Gastrocnemius medialis (tissue), 4 donors: ENCODE results near the gene TCEAL9. TPM values are rescaled to one million over a fixed set of nuclear protein-coding genes. Genes with fewer than 3 reads are reported as not detected.
"Not testable (repeated sequence)": the region's sequence is repeated elsewhere in the genome, so short reads cannot be mapped to it uniquely, and the experiment has no call there.

Experiments
- ATAC-seq, 2 donors: fragments of 150-250 bp; one replicate each; pipeline ENCODE4 v1.9.1; 2016
- DNase-seq, 2 donors: peaks; one replicate each; pipeline ENCODE4 v3.0.0-alpha.2; 2019
- H3K27ac ChIP-seq, 4 donors: fragments of 200-600 bp; sonication (generic); 1 replicate in 1 of 4; 2 replicates in 3 of 4; pipeline ENCODE4 v1.5.1; 2016 to 2018; ENCODE audit warnings: mild to moderate bottlenecking in 2 of 4, moderate library complexity in 1 of 4
- H3K27me3 ChIP-seq, 3 donors: fragments of 200-600 bp; sonication (generic) in 2 of 3; 1 replicate in 1 of 3; 2 replicates in 2 of 3; pipeline versions ENCODE4 v1.5.1 to v1.6.0; 2016 to 2019; ENCODE audit warnings: mild to moderate bottlenecking in 1 of 3, moderate library complexity in 1 of 3
- H3K36me3 ChIP-seq, 2 donors: fragments of 200-600 bp; sonication (generic) in 1 of 2; one replicate each; pipeline ENCODE4 v1.5.1; 2017 to 2018
- H3K4me1 ChIP-seq, 2 donors: fragments of 200-600 bp; sonication (generic) in 1 of 2; one replicate each; pipeline ENCODE4 v1.5.1; 2016 to 2017; ENCODE audit warnings: mild to moderate bottlenecking in 2 of 2
- H3K4me3 ChIP-seq, 4 donors: fragments of 200-600 bp; sonication (generic) in 3 of 4; 1 replicate in 1 of 4; 2 replicates in 3 of 4; pipeline ENCODE4 v1.5.1; 2016 to 2019; ENCODE audit warnings: mild to moderate bottlenecking in 2 of 4
- H3K9me3 ChIP-seq, 3 donors: fragments of 200-600 bp; sonication (generic) in 2 of 3; 1 replicate in 1 of 3; 2 replicates in 2 of 3; pipeline ENCODE4 v1.5.1; 2016 to 2019
- POLR2A ChIP-seq, 2 donors: fragments of 450-650 bp; IDR thresholded peaks; one replicate each; pipeline ENCODE4 v1.6.1; 2017; ENCODE audit warnings: antibody characterized with exemption in 2 of 2, mild to moderate bottlenecking in 2 of 2, moderate library complexity in 2 of 2
- in situ Hi-C, 4 donors: fragments of 200-750 bp; cut with MboI; loops; one replicate each; pipeline versions ENCODE4 v1.15.0 to v1.8.0; 2017; ENCODE audit warnings: low sequenced_read_pairs in 4 of 4
- intact Hi-C: fragments of 100-400 bp; cut with DNase I; formaldehyde crosslinking; loops from one replicate; pipeline ENCODE4 v1.15.1; 2023; ENCODE audit warnings: low total_unique reads
- total RNA-seq, 4 donors: library from RNA; depleted of rRNA; stranded (reverse); fragments of >200 nt; gene quantifications; one replicate each; pipeline versions ENCODE4 v1.1.0 to v1.2.3, GENCODE V29; 2016
- TF ChIP-seq, protein P1 (sequence below), 5 experiments: fragments of 450-650 bp in 3 of 5; fragments of 200-600 bp in 2 of 5; sonication (generic) in 2 of 5; IDR thresholded peaks in 4 of 5; conservative IDR thresholded peaks in 1 of 5; 1 replicate in 4 of 5; 2 replicates in 1 of 5; pipeline ENCODE4 v1.5.1; 2016 to 2019; ENCODE audit warnings: antibody characterized with exemption in 5 of 5, mild to moderate bottlenecking in 3 of 5, moderate library complexity in 3 of 5

TCEAL9 gene
- total RNA-seq, 4 donors from 2014 or later, result 2.0 to 10.4 (median 6.5) TPM

DNA sequence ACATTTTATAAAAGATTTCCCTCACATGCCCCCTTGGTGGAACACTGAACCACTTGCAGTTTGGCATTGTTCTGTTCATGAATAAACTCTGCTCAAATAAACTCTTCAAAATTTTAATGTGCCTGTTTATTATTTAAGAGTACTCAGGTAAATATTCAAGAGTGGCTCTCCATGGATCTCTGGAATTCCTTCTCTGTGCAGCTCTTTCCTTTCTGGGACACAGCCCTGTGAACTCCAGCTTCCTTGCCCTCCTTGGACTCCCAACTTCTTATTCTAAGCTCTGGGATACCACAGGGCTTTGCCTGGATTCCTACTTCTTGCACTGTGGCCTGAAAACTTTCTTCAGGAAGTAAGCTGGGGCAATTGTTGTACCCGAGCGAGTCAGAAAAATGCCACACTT lies 28.4 kb downstream of the TCEAL9 start:
- H3K27ac ChIP-seq, result no peak overlapping the region
- intact Hi-C loops, result no loop called here
- DNase-seq, result no peak

GRCh38 chrX:103385283-103385830 lies 29.1 kb downstream of the TCEAL9 start:
- ATAC-seq, in situ Hi-C loops, H3K36me3 ChIP-seq, H3K4me3 ChIP-seq, intact Hi-C loops, H3K9me3 ChIP-seq, H3K4me1 ChIP-seq, DNase-seq, H3K27me3 ChIP-seq, H3K27ac ChIP-seq: not testable (repeated sequence)

More for the DNA sequence above, 28.4 kb downstream of the TCEAL9 start:
- no peaks in the 10 kb centered on the region for H3K9me3 ChIP-seq
- in situ Hi-C loops, result no loop called here
- TF ChIP-seq, protein P1, sequence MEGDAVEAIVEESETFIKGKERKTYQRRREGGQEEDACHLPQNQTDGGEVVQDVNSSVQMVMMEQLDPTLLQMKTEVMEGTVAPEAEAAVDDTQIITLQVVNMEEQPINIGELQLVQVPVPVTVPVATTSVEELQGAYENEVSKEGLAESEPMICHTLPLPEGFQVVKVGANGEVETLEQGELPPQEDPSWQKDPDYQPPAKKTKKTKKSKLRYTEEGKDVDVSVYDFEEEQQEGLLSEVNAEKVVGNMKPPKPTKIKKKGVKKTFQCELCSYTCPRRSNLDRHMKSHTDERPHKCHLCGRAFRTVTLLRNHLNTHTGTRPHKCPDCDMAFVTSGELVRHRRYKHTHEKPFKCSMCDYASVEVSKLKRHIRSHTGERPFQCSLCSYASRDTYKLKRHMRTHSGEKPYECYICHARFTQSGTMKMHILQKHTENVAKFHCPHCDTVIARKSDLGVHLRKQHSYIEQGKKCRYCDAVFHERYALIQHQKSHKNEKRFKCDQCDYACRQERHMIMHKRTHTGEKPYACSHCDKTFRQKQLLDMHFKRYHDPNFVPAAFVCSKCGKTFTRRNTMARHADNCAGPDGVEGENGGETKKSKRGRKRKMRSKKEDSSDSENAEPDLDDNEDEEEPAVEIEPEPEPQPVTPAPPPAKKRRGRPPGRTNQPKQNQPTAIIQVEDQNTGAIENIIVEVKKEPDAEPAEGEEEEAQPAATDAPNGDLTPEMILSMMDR (IDR thresholded peaks at IDR 0.05 in 4 of 5, conservative IDR thresholded peaks at IDR 0.05 in 1 of 5), result no peak
- TF ChIP-seq POLR2A (IDR thresholded peaks at IDR 0.05), result no peak
- peaks cover 0 to 4% (median 0%) of the 10 kb centered on the region in 3 donors for H3K27me3 ChIP-seq
- no peaks in the 10 kb centered on the region for H3K4me1 ChIP-seq
- H3K4me3 ChIP-seq, result no peak overlapping the region
- no peak for ATAC-seq
- H3K36me3 ChIP-seq, result no peaks in the 10 kb centered on the region

DNA sequence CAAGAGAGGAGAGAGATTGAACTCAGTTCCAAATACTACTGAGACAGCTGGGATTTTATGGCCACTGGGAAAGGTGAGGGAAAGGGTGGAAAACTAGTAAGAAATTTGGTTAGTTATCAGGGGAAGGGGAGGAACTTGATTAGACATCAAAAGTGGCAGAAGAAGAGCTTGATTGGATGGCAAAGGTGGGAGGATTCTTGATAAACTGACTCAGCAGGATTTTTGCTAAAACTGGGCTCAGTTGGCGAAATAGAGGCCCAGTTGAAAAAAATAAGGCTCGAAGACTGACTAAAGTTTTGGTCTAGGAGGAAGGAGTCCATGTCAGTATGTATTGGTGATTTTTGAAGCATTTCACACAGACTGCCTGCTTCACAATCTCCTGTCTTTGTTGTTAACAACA lies 30.0 kb downstream of the TCEAL9 start:
- no peak for TF ChIP-seq POLR2A (IDR thresholded peaks at IDR 0.05)
- TF ChIP-seq, protein P1 (IDR thresholded peaks at IDR 0.05 in 4 of 5, conservative IDR thresholded peaks at IDR 0.05 in 1 of 5), result no peak
- no peaks in the 10 kb centered on the region for H3K4me1 ChIP-seq
- H3K27ac ChIP-seq, result no peak overlapping the region
- no peak overlapping the region for H3K4me3 ChIP-seq
- intact Hi-C loops (no loop called here), in situ Hi-C loops (no loop called here)
- H3K27me3 ChIP-seq, result peaks cover 0 to 13% (median 0%) of the 10 kb centered on the region in 3 donors
- ATAC-seq, result no peak
- no peak for DNase-seq
- no peaks in the 10 kb centered on the region for H3K36me3 ChIP-seq
- H3K9me3 ChIP-seq, result no peaks in the 10 kb centered on the region

- intact Hi-C loops (no loop called here), in situ Hi-C loops (no loop called here)
- Histone ChIP-seq H3K36me3 (no peaks in the 10 kb centered on the region), H3K9me3 (no peaks in the 10 kb centered on the region), H3K4me3 (no peak overlapping the region), H3K27ac (no peak overlapping the region), H3K27me3 (peaks cover 0 to 13% (median 0%) of the 10 kb centered on the region in 3 donors), H3K4me1 (no peaks in the 10 kb centered on the region)
- TF ChIP-seq, protein P1 (IDR thresholded peaks at IDR 0.05 in 4 of 5, conservative IDR thresholded peaks at IDR 0.05 in 1 of 5), result no peak
- TF ChIP-seq POLR2A (IDR thresholded peaks at IDR 0.05), result no peak
- DNase-seq, result no peak
- ATAC-seq, result no peak
Measured at GRCh38 chrX:103393487-103393886, 37.2 kb downstream of the TCEAL9 start.

- Histone ChIP-seq H3K36me3 (no peaks in the 10 kb centered on the region), H3K9me3 (no peaks in the 10 kb centered on the region), H3K4me3 (no peak overlapping the region), H3K27ac (no peak overlapping the region), H3K4me1 (no peaks in the 10 kb centered on the region), H3K27me3 (no peaks in the 10 kb centered on the region)
- TF ChIP-seq POLR2A (IDR thresholded peaks at IDR 0.05), result no peak
- TF ChIP-seq, protein P1 (IDR thresholded peaks at IDR 0.05 in 4 of 5, conservative IDR thresholded peaks at IDR 0.05 in 1 of 5), result no peak
- in situ Hi-C loops, result no loop called here
- ATAC-seq (no peak), DNase-seq (no peak)
- intact Hi-C loops, result no loop called here
Measured at GRCh38 chrX:103396186-103396585, 39.9 kb downstream of the TCEAL9 start.
